Measurements from ENCODE around the gene DEAF1. TPM values are rescaled to one million over a fixed set of nuclear protein-coding genes. Genes with fewer than 3 reads are reported as not detected.

Gene DEAF1
- total RNA-seq, 2 donors from 2014 or later = 44.1 to 51.9 TPM

GRCh38 chr11:628056-628455 is 67.0 kb downstream of the DEAF1 start:
- WGBS, 2 experiments (ENCODE audit: insufficient coverage in 1 of 2, insufficient read length in 1 of 2) = 92 to 95% methylated on average over 31 of the region's 31 CpGs
- peak; percentile 55 for DNase-seq
- Mint-ChIP-seq H3K27ac (no peak overlapping the region), H3K27me3 (ENCODE audit: insufficient read depth) (peaks cover 20% of the 10 kb centered on the region), H3K4me1 (no peaks in the 10 kb centered on the region), H3K36me3 (ENCODE audit: low read depth) (peaks cover 13% of the 10 kb centered on the region), H3K4me3 (peak overlapping the region; percentile 45), H3K9me3 (peaks cover 5% of the 10 kb centered on the region)
- Histone ChIP-seq H3K27ac (ENCODE audit: low read depth, low read length) (no peak overlapping the region), H3K27me3 (ENCODE audit: control insufficient read depth, insufficient read depth, low read length, poor library complexity, severe bottlenecking) (peaks cover 12% of the 10 kb centered on the region), H3K9me3 (ENCODE audit: control insufficient read depth, low read length) (no peaks in the 10 kb centered on the region), H3K4me3 (ENCODE audit: low read length) (no peak overlapping the region), H3K9ac (ENCODE audit: extremely low read depth, low read length, poor library complexity, severe bottlenecking) (no peak overlapping the region), H3K4me1 (ENCODE audit: control insufficient read depth, insufficient read depth, low read length) (no peaks in the 10 kb centered on the region), H3K36me3 (ENCODE audit: control insufficient read depth, insufficient read depth, low read length) (no peaks in the 10 kb centered on the region)
- TF ChIP-seq CTCF (conservative IDR thresholded peaks at IDR 0.05) = no peak

DNA sequence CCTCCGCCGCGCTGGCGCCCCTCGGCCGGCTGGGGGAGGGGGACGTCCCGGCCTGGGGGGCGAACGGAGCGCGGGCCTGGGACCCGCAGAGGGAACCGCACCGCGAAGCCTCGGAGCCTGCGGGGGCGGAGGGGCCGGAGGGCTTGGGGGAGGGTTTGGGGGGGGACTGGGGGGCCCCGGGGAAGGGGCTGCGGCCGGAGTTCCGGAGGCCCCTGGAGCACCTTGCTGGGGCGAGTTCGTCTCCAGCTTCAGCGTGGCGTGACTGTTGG is 67.8 kb downstream of the DEAF1 start:
- no peak for TF ChIP-seq CTCF (conservative IDR thresholded peaks at IDR 0.05)
- Histone ChIP-seq H3K36me3 (ENCODE audit: control insufficient read depth, insufficient read depth, low read length) (no peaks in the 10 kb centered on the region), H3K4me3 (ENCODE audit: low read length) (no peak overlapping the region), H3K9me3 (ENCODE audit: control insufficient read depth, low read length) (no peaks in the 10 kb centered on the region), H3K9ac (ENCODE audit: extremely low read depth, low read length, poor library complexity, severe bottlenecking) (no peak overlapping the region), H3K4me1 (ENCODE audit: control insufficient read depth, insufficient read depth, low read length) (no peaks in the 10 kb centered on the region), H3K27ac (ENCODE audit: low read depth, low read length) (no peak overlapping the region), H3K27me3 (ENCODE audit: control insufficient read depth, insufficient read depth, low read length, poor library complexity, severe bottlenecking) (peaks cover 12% of the 10 kb centered on the region)
- Mint-ChIP-seq H3K4me3 (no peak overlapping the region), H3K4me1 (no peaks in the 10 kb centered on the region), H3K27ac (no peak overlapping the region), H3K27me3 (ENCODE audit: insufficient read depth) (peaks cover 20% of the 10 kb centered on the region), H3K9me3 (peaks cover 5% of the 10 kb centered on the region), H3K36me3 (ENCODE audit: low read depth) (peaks cover 6% of the 10 kb centered on the region)
- DNase-seq = no peak
- WGBS, 2 experiments (ENCODE audit: insufficient coverage in 1 of 2, insufficient read length in 1 of 2) = 42 to 76% methylated on average over 4 to 20 of the region's 28 CpGs

- Histone ChIP-seq H3K27me3 (ENCODE audit: control insufficient read depth, insufficient read depth, low read length, poor library complexity, severe bottlenecking) (peaks cover 12% of the 10 kb centered on the region), H3K4me3 (ENCODE audit: low read length) (no peak within 1 kb of the TSS), H3K9ac (ENCODE audit: extremely low read depth, low read length, poor library complexity, severe bottlenecking) (no peak within 1 kb of the TSS), H3K4me1 (ENCODE audit: control insufficient read depth, insufficient read depth, low read length) (no peaks in the 10 kb centered on the region), H3K27ac (ENCODE audit: low read depth, low read length) (no peak within 1 kb of the TSS), H3K9me3 (ENCODE audit: control insufficient read depth, low read length) (no peaks in the 10 kb centered on the region), H3K36me3 (ENCODE audit: control insufficient read depth, insufficient read depth, low read length) (no peaks in the 10 kb centered on the region)
- Mint-ChIP-seq H3K36me3 (ENCODE audit: low read depth) (peaks cover 6% of the 10 kb centered on the region), H3K27ac (no peak within 1 kb of the TSS), H3K4me1 (no peaks in the 10 kb centered on the region), H3K27me3 (ENCODE audit: insufficient read depth) (peaks cover 20% of the 10 kb centered on the region), H3K4me3 (peak within 1 kb of the TSS; percentile 47), H3K9me3 (peaks cover 5% of the 10 kb centered on the region)
- WGBS, 2 experiments (ENCODE audit: insufficient coverage in 1 of 2, insufficient read length in 1 of 2) = 32 to 49% methylated on average over 22 to 72 of the region's 72 CpGs
- DNase-seq = peak; percentile 72
- no peak for TF ChIP-seq CTCF (conservative IDR thresholded peaks at IDR 0.05)
These were observed 68.3 kb downstream of the DEAF1 start, which contains the start of gene SCT for GRCh38 chr11:626475-627307. SCT (minus strand) TSS chr11:627181; CDS start chr11:627143, 38 bp downstream.

All from endodermal cell (in vitro differentiated cells).